NCI-H2227 (cell line): Measurements from ENCODE around the gene AUP1.
"Not testable (repeated sequence)": the region's sequence is repeated elsewhere in the genome, so short reads cannot be mapped to it uniquely, and the experiment has no call there.

Experiments used
- DNase-seq: peaks from one replicate; lab custom pipeline; 2025; ENCODE audit not compliant: unreplicated experiment; lab: John Stamatoyannopoulos, UW

The AUP1 gene

GRCh38 chr2:74499267-74499939 is 30.1 kb downstream of the AUP1 start, which contains the start of gene LBX2:
Gene LBX2 (minus strand): TSS chr2:74499603. CDS start chr2:74499537, 66 bp downstream.
- no peak for DNase-seq

- DNase-seq, result peak; percentile 37
Measured at GRCh38 chr2:74498500-74499266, 30.8 kb downstream of the AUP1 start.

GRCh38 chr2:74497777-74498499 is 31.6 kb downstream of the AUP1 start:
- DNase-seq, result peak; percentile 41

- DNase-seq, result no peak
Measured at GRCh38 chr2:74496997-74497776, 32.3 kb downstream of the AUP1 start.

- DNase-seq, result no peak
Measured at GRCh38 chr2:74495440-74495839, 34.1 kb downstream of the AUP1 start.

GRCh38 chr2:74493546-74493945 is 36.0 kb downstream of the AUP1 start:
- DNase-seq, result no peak

- no peak for DNase-seq
Measured at GRCh38 chr2:74491648-74492544, 37.6 kb downstream of the AUP1 start.

GRCh38 chr2:74489906-74490305 is 39.6 kb downstream of the AUP1 start:
- DNase-seq, result no peak

GRCh38 chr2:74488643-74489481 is 40.6 kb downstream of the AUP1 start:
- DNase-seq, result no peak

GRCh38 chr2:74486141-74486540 is 43.4 kb downstream of the AUP1 start:
- no peak for DNase-seq

- DNase-seq, result not testable (repeated sequence)
Measured at GRCh38 chr2:74483675-74484164, 45.8 kb downstream of the AUP1 start.

GRCh38 chr2:74482801-74483674 is 46.5 kb downstream of the AUP1 start, which contains the start of the genes CCDC142 and TTC31:
Gene CCDC142 (minus strand): TSS chr2:74482998. CDS start chr2:74482837, 161 bp downstream.
Gene TTC31 (plus strand): TSS chr2:74483081. CDS start chr2:74483096, 15 bp downstream.
- DNase-seq, result peak; percentile 95

GRCh38 chr2:74481961-74482800 is 47.3 kb downstream of the AUP1 start:
- DNase-seq, result peak; percentile 85

- DNase-seq, result no peak
Measured at GRCh38 chr2:74481431-74481830, 48.1 kb downstream of the AUP1 start.
